Right kidney (tissue), 1 donor: ENCODE data around the gene ATXN1.

ENCODE experiments used
- DNase-seq: peaks from one replicate; pipeline ENCODE4 v3.0.0-alpha.2; 2016

The ATXN1 gene

DNA sequence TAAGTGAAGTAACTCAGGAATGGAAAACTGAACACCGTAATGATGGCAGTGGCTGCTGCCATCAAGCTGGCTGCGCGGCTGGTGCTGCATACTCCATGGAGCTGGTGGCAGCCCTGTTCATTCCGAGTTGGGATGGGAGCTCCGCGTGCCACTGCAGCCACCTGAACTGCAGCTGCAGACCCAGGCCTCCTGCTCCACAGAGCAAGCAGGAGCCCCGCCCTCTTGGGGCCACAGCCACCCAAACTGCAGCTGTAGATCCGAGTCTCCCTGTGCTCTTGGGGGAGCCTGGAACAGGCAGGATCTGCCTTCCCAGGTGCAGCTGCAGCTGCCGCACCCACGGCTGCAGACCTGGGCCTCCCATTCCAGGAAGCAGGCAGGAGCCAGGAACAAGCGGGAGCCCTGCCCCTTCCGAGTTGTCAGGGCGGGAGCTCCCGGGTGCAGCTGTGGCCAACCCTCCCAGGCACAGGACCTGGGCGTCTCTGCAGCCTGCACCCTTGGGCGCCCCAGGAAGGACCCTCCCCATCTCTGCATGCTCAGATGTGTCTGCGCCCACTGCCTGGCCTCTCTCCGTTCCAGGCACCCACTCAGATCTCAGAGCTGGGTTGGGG, 402.6 kb downstream of the ATXN1 start:
- no peak for DNase-seq

DNA sequence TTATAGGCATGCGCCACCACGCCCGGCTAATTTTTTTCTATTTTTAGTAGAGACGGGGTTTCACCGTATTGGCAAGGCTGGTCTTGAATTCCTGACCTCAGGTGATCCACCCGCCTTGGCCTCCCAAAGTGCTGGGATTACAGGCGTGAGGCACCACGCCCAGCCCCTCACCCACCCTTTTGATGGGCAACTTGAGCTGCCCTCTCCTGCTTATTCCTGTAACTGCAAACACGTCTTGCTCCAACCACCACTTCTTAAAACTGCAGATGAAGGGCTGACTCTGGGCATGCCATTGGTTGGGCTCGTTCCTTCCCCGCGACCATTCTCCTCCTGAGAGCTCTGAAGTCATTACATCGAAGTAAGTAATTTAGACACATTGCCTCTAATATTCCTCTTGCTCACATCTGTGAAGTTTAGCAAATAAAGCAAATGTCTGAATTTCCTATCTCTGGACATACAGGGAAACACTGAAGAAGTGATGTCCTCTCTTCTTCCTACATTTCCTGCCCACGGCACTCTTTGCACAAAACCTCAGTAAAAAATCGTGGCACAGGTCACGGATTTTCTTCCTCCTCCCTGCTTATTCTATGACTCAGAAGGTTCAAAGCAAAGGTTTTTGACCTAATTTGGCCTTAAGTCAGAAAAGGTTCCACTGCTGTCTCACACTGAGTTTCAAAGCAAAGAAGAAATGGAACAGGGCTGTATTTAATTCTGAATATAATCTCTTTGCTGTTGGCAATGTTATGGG, 405.4 kb downstream of the ATXN1 start:
- no peak for DNase-seq

DNA sequence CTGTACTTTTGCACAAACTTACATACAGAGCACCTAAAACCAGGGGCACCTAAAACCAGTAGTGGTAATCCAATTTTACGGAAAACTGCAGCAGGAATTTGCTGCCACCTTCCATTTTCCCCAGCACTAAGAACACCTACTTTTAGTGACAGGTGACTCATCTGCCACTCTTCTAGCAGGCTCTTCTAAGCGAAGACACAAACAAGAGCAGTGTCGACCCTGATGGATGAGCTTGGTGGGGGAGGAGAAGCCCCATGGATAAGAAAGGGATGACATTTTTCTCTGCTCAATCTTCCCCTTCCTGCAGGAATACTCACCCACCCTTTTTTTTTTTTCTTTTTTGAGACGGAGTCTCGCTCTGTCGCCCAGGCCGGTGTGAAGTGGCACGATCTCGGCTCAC, 406.0 kb downstream of the ATXN1 start:
- DNase-seq: no peak

DNA sequence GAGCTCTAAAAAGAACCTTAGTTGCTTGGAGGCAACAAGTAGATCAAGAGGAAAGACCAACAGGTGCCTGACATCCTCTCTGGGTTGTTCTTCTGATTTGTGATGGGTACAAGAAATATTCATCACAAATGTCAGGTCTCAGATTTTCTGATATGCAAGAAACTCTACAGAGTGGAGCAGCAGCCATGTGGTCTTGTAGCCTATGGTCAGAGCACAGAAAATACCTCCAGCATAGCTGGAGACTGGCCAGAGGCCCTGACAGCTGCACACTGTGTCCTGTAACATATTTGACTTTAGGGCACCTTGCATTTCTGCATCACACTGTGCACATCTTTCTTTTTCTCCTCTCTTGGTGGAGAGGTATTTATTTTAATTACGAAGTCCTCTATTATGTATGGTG, 406.6 kb downstream of the ATXN1 start:
- DNase-seq: no peak

DNA sequence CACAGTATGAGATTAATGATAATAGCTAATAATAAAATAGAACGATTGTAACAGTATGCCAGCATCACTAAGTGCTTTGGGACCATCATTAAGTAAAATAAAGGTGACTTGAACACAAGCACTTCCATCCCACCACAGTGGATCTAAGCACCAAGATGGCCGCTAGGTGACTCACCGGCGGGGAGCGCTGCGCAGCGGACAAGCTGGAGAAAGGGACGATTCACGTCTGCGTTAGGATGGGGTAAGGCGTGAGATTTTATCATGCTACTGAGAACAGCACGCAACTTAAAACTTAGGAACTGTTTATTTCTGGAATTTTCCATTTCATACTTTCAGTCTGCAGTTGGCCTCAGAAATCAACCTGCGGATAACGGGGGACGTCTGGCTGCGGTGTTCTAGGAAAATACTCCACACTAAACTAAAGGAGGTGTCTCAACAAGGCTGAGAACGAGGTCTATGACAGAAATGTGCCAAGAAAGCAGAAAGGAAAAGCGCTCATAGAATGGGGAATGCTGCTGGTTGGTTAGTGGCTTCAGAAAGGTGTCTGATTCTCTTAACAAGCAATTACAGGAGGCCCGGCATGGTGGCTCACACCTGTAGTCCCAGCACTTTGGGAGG, 408.3 kb downstream of the ATXN1 start:
- no peak for DNase-seq

DNA sequence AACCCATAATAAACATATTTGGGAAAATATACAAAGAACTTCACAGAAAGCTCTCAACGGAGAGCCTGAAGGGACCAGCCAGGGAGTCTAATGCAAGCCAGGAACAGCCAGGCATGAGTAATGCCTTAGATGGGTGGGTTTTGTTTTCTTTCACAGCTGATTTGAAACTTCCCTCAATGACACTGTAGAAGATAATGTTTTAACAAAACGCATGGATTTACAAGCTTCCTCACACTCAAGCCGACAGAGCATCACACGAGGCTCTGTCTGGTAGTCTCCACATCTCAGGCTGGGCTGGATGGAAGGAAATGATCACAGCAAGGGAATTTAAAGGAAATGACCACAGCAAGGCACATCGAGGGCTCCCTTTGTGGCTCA, 409.0 kb downstream of the ATXN1 start:
- no peak for DNase-seq

DNA sequence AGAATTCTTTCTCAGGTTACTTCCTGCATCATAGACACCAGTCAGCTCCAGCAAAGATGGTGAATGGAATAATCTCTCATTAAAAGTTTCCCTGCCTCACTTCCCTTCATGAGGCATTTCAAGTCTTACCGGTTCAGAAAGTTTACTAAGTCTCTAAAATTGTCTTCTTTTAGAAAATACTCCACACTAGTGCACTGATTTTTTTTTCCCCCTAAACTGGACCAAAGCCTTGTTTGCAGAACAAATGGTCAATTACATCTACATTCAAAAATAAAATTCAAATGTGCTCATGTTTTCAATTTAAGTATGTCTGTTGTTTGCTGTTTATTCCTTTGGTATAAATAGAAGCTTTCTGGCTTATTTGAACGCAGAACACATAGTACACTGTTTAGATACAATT, 411.7 kb downstream of the ATXN1 start:
- no peak for DNase-seq

DNA sequence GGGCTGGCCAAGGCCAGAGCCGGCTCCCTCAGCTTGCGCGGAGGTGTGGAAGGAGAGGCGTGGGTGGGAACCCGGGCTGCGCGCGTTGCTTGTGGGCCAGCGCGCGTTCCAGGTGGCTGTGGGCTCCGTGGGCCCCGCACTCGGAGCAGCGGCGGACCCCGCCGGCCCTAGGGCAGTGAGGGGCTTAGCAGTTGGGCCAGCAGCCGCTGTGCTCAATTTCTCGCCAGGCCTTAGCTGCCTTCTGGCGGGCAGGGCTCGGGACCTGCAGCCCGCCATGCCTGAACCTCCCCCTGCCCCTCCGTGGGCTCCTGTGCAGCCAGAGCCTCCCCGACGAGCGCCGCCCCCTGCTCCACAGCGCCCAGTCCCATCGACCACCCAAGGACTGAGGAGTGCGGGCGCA, 414.4 kb downstream of the ATXN1 start:
- DNase-seq: no peak

DNA sequence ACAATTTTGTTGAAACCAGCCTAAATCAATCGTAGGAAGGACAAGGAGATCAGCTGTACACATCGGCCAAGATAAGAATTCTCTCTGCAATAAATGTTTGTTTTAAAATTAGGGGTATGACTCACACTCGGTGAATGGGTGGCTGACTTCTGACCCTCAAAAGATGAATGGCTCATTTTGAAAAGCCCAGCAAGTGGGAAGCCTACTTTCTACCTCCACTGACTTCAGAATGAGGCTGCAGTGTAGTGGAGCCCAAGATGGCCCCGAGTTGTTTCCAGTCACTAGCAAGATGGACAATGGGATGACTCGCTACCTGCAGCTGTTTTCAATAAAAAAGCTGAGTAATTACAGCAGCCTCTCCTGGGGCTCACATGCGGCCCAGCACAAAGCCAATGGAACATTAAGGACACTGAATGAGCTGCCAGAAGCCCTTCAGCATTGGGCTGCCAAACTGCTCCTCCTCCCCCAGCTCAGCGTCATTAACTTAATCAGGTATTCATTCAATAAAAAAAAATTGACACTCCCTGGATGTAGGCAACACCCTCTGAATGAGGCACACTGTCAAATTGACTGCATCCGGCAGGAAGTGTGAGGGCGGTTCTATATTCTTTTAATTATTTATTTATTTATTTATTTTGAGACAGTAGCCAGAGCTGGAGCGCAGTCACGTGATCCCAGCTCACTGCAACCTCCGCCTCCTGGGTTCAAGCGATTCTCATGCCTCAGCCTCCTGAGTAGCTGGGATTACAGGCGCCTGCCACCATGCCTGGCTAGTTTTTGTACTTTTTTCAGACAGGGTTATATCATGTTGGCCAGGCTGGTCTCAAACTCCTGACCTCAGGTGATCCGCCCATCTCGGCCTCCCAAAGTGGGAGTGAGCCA, 415.6 kb downstream of the ATXN1 start:
- DNase-seq: no peak

DNA sequence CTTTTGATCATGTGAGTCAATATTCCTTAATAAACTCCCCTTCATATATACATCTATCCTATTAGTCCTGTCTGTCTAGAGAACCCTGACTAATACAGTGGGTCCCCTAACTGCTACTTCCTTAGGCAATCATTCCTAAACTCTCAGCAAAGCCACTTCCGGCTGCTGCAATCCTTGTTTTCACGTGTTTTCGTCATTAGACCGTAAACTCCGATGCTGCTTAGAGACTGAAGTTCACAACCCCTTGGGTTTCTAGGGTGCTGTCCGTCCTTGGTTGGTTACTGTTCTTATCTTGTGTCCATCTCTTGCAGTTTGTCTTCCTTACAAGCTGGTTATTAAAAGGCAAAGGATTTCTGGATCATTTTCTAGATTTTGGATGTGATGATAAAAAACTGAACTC, 416.5 kb downstream of the ATXN1 start:
- no peak for DNase-seq

DNA sequence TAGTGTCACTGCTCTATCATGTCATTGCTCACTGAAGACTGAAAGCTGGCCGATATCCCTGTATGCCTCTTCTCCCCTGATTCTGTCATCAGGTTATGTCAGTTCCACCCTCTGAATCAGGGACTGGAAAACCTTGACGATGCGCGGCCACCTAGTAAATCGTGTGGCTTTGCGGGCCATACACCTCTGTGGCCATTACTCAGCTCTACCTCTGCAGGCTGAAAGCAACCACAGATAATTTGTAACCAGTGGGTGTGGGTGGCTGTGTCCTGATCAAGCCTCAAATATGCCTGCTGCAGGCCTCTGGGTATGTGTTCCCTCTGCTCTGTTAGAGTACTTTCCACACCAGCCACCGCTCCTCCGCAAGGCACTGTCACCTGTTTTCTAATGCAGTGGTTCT, 417.7 kb downstream of the ATXN1 start:
- no peak for DNase-seq

DNA sequence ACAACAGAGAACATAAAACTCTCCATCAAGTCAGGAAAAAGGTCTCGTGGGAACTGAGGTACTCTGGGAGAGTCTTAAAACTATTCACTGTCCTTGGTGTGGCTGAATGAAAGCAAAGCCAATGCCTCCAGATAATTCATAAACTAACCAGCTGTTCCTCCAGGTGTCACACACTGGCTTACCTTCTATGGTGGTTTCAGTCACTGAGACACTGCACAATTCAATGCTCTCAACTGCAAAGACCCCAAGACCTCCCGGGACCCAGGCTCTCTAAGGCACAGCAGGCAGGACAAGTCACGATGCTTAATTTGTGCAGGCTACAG, 422.0 kb downstream of the ATXN1 start:
- no peak for DNase-seq

DNA sequence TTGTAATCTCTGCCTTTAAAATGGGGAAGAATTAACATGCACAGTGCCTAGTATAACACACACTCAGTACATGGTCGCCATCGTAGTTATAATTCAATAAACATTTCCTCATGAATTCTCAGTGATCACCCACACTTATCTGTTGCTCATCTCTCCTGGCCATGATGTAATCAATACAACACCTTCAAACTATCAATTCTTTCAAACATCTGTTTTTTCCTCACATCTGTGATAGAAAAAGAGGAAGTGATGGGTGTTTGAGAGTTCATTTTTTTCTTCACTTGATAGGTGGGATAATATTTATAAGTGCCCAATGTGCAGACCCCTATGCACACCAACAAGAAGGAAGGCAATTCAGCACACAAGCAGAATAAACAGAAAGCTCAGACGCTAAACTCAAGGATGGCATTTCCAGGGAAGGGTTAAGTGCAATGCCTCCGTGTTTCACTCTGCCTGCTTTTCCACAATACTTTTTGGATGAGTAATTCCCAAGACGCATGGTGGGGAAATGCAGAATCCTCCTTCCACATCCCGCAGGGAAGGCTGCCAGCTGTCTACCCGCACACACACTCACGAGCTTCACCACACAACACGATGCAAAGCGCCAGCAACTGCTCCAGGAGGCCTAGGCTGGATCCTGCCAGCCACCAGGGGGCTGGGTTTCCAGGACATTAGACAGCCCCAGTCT, 422.5 kb downstream of the ATXN1 start:
- peak; percentile 42 for DNase-seq

DNA sequence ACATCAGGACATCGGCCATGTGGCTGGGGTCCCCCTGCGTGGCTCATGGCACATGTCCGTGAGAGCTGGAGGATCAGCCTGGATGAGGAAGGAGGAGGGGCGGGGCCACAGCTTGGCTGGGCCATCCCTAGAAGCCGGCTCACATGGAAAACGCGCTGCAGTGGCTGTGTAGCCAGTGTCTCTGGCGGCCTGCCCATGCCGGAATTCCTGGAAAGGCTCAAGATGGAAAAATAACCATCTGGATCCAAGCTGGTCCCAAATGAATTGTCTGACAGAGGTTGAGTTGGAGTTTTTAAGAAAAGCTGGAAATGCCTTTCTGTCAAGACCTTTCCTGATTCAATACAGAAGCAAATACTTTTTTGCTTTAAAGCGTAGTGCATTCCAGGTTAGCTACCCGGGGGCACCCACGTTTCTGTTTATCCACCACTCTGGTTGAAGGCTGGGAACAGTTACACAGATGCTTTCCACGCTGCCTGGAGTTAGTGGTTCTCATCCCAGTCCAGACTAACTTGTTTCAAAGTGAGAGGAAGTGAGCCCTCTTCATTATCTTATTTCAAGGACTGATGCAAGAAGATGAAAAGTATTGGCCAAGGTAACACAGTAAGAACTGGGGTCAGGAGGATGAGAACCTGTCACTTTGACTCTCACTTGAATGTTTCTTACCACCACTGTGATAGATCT, 423.8 kb downstream of the ATXN1 start:
- DNase-seq: peak; percentile 34

DNA sequence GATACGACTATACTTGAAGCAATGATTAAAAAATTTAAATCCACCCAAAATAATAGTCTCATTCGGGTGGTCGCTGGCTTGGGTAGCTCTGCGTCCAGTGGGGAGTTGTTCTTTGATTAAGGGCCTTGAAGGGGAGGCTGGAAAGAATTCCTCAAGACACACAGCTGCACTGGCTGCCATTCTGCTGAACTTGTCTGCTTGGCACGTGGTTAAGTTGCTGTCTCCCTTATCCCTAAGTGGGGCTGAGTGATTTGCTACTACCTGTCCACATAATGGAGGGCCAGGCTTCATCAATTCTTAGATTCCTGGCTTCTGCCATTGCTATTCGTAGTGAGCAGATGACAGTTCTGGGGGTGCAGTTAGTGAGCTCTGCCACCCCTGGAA, 424.4 kb downstream of the ATXN1 start:
- no peak for DNase-seq

DNA sequence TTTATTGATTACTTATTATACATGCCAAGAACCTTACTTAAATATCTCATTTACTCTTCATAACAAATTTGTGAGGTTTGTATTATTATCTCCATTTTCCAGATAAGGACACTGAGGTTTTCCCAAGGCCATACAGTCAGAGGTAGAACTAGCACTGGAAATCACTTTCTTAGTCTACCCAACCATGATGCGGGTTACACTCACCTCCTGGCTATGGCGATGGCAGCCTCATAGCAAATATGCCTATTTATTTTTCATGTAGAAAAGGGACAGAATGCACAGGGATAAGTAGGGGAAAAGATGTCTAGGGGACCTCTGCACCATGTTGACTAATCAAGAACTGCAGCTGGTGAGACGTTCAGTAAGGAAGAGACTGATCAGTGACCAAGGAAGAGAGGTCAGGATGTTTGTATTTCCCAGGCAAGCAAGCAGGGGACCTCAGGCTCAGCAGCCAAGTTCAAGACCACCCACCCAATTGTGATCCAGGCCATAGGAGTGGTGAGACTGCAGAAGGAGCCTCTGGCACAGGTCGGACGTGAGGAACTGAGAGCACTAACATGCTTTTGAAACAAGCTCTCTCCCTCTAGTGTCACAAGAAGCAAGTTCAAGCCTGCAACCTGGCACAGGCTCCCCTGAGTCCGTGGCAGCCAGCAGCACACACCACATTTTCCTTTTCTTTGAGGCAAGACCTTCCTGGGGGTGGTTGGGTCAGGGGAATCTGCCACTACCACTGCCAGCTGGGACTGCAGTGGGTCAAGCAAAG, 425.0 kb downstream of the ATXN1 start:
- no peak for DNase-seq

DNA sequence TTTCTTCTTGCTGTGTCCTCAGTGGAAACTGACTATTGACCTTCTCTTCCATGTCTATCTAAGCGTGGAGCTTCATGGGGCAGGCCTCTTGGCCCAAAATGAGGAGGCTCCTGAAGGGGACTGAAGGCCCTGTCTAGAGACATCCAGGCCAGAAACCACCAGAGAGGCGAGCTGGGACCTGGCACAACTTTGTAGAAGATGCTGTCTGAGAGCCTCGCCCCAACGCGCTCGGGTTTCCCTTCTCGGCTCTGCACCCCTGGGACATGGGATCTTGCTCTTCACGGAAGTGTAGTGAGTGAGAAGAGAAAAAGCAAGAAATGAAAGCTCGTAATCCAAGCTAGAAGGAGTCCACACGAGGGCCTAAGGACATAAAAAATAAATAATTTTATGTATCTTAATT, 426.1 kb downstream of the ATXN1 start:
- no peak for DNase-seq

DNA sequence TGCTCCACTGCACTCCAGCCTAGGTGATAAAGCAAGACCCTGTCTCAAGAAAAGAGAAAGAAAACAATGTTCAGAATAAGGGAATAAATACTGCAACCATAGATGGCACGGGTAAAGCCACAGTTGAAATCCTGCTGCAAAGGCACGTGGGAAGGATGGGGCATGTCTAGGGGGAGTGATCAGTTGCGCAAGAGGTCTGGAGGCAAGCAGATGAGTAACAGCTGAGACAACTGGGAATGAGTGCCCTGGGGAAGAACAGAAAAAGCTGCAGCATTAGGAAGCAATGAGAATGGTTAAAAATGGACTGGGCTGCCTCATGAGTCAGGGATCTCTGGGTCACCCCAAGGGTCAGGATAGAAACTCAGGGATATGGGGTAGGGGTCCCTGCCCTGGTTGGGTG, 426.6 kb downstream of the ATXN1 start:
- DNase-seq: no peak

DNA sequence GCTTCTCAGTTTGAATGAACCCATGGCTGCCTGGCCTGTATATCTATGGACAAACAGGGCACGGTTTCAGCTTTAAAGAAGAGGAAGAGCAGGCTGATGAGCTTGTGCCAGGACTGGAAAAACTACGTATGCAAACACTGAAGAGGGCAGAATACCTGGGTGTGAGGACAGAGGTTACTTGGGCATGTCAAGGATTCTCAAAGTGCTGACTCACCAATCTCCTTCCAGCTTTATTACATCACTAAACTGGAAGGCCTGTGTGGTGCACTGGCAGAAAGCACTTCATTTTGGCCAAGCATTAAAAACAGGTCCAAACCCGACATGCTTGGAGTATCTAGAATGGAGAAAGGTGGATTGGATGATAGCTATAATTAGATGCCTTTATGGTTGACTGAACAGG, 427.7 kb downstream of the ATXN1 start:
- no peak for DNase-seq

DNA sequence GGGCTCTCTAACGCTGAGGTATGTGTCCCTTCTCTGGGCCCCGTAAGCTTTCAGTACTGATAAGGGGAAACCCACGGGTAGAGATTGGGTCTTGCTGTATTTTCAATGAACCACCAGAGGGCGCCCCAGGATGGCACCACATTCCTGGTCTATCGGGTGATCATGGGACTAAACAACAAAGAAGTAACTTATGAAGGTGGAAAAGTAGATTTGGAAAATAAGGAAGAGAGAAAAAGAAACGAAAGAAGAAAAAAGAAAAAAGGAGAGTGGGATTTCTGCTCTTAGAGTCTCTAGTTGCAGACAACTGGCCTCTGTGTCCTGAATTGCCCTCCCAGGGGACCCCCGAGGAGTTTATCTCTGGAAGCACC, 429.1 kb downstream of the ATXN1 start:
- peak; percentile 60 for DNase-seq
